H9 (cell line): ENCODE data around the gene ANGPTL7. TPM values are rescaled to one million over a fixed set of nuclear protein-coding genes. Genes with fewer than 3 reads are reported as not detected.

Source experiments
- DNase-seq: peaks from one replicate; pipeline ENCODE4 v3.0.0-alpha.2; 2017
- H2AFZ ChIP-seq: one replicate; pipeline ENCODE4 v1.6.1; 2013; ENCODE audit warnings: mild to moderate bottlenecking, low read length, control low read depth, moderate library complexity
- H2AK5ac ChIP-seq: 2 replicates; pipeline ENCODE4 v1.6.1; 2013; ENCODE audit warnings: low read length, control low read depth, mixed read lengths; ENCODE audit not compliant: insufficient read length
- H2BK120ac ChIP-seq: one replicate; pipeline ENCODE4 v1.6.1; 2013; ENCODE audit warnings: low read depth, mild to moderate bottlenecking, low read length, control low read depth, inconsistent platforms; ENCODE audit not compliant: poor library complexity, severe bottlenecking
- H2BK12ac ChIP-seq: 2 replicates; pipeline ENCODE4 v1.6.1; 2013; ENCODE audit warnings: low read length, control low read depth, mixed read lengths, low read depth; ENCODE audit not compliant: insufficient read length
- H2BK15ac ChIP-seq: 2 replicates; pipeline ENCODE4 v1.6.1; 2013; ENCODE audit warnings: low read depth, low read length, control low read depth
- H2BK20ac ChIP-seq: one replicate; pipeline ENCODE4 v1.6.1; 2013; ENCODE audit warnings: low read depth, mild to moderate bottlenecking, low read length, control low read depth, inconsistent platforms; ENCODE audit not compliant: poor library complexity, severe bottlenecking
- H2BK5ac ChIP-seq: 2 replicates; pipeline ENCODE4 v1.6.1; 2013; ENCODE audit warnings: low read length, control low read depth, mixed read lengths; ENCODE audit not compliant: insufficient read length
- H3K14ac ChIP-seq: 2 replicates; pipeline ENCODE4 v1.6.1; 2013; ENCODE audit warnings: low read length, control low read depth; ENCODE audit not compliant: insufficient read depth
- H3K18ac ChIP-seq: 2 replicates; pipeline ENCODE4 v1.6.1; 2013; ENCODE audit warnings: low read depth, mild to moderate bottlenecking, mixed read lengths, low read length, control low read depth; ENCODE audit not compliant: insufficient read length
- H3K23ac ChIP-seq: 2 replicates; pipeline ENCODE4 v1.6.1; 2013; ENCODE audit warnings: low read length, control low read depth, mixed read lengths, low read depth; ENCODE audit not compliant: insufficient read length
- H3K23me2 ChIP-seq: 2 replicates; pipeline ENCODE4 v1.6.1; 2013; ENCODE audit warnings: low read depth, mild to moderate bottlenecking, mixed read lengths, low read length, control low read depth; ENCODE audit not compliant: insufficient read length, poor library complexity, severe bottlenecking
- H3K27ac ChIP-seq: 2 replicates; pipeline ENCODE4 v1.5.1; 2013; ENCODE audit warnings: low read length, control low read depth, mixed read lengths, low read depth; ENCODE audit not compliant: insufficient read length
- H3K27me3 ChIP-seq: 2 replicates; pipeline ENCODE4 v1.6.1; 2013; ENCODE audit warnings: low read length, control low read depth, inconsistent platforms; ENCODE audit not compliant: insufficient read depth
- H3K4ac ChIP-seq: 2 replicates; pipeline ENCODE4 v1.6.1; 2013; ENCODE audit warnings: low read depth, mild to moderate bottlenecking, control low read depth, inconsistent platforms, low read length, moderate library complexity
- H3K4me1 ChIP-seq: 2 replicates; pipeline ENCODE4 v1.6.1; 2013; ENCODE audit warnings: low read length, control low read depth, inconsistent platforms; ENCODE audit not compliant: insufficient read depth
- H3K4me2 ChIP-seq: 2 replicates; pipeline ENCODE4 v1.6.1; 2013; ENCODE audit warnings: low read length, control low read depth, mixed read lengths; ENCODE audit not compliant: insufficient read length, insufficient read depth
- H3K56ac ChIP-seq: 2 replicates; pipeline ENCODE4 v1.6.1; 2013; ENCODE audit warnings: low read depth, mild to moderate bottlenecking, mixed read lengths, low read length, control low read depth; ENCODE audit not compliant: insufficient read length
- H3K79me1 ChIP-seq: 2 replicates; pipeline ENCODE4 v1.6.1; 2013; ENCODE audit warnings: low read depth, mild to moderate bottlenecking, moderate library complexity, low read length, control low read depth, inconsistent platforms; ENCODE audit not compliant: insufficient read depth, poor library complexity, severe bottlenecking
- H3K79me2 ChIP-seq: 2 replicates; pipeline ENCODE4 v1.6.1; 2013; ENCODE audit warnings: low read length, control low read depth, inconsistent platforms; ENCODE audit not compliant: insufficient read depth
- H3K9ac ChIP-seq: 2 replicates; pipeline ENCODE4 v1.6.1; 2013; ENCODE audit warnings: low read length, control low read depth, mixed read lengths; ENCODE audit not compliant: insufficient read length; ENCODE audit errors: extremely low read depth
- H3K9me3 ChIP-seq: one replicate; pipeline ENCODE4 v1.6.1; 2013; ENCODE audit warnings: low read depth, low read length, inconsistent platforms; ENCODE audit not compliant: control insufficient read depth
- H3T11ph ChIP-seq: one replicate; pipeline ENCODE4 v1.6.1; 2013; ENCODE audit warnings: mild to moderate bottlenecking, low read length, control low read depth, inconsistent platforms
- H4K20me1 ChIP-seq: one replicate; pipeline ENCODE4 v1.6.1; 2013; ENCODE audit not compliant: control insufficient read depth, insufficient read length, insufficient read depth
- H4K5ac ChIP-seq: 2 replicates; pipeline ENCODE4 v1.6.1; 2013; ENCODE audit warnings: low read depth, mild to moderate bottlenecking, mixed read lengths, low read length, control low read depth; ENCODE audit not compliant: insufficient read length
- H4K8ac ChIP-seq: replicated peaks from 2 replicates; pipeline ENCODE4 v1.6.1; 2013; ENCODE audit warnings: low read length, control low read depth, mixed read lengths, low read depth; ENCODE audit not compliant: insufficient read length
- H4K91ac ChIP-seq: 2 replicates; pipeline ENCODE4 v1.6.1; 2013; ENCODE audit warnings: low read depth, mild to moderate bottlenecking, moderate library complexity, mixed read lengths, low read length, control low read depth; ENCODE audit not compliant: insufficient read length
- H3K27ac Mint-ChIP-seq, 3 experiments: 2 replicates in 2 of 3; 3 replicates in 1 of 3; pipeline ENCODE4 v1.8.0; 2020 to 2021; ENCODE audit warnings: mixed read lengths in 3 of 3, mild to moderate bottlenecking in 1 of 3, moderate library complexity in 1 of 3
- H3K27me3 Mint-ChIP-seq: 2 replicates; pipeline ENCODE4 v1.8.0; 2021; ENCODE audit warnings: low read depth, mild to moderate bottlenecking, moderate library complexity, mixed read lengths
- H3K36me3 Mint-ChIP-seq, 3 experiments: 2 replicates in 2 of 3; 3 replicates in 1 of 3; pipeline ENCODE4 v1.8.0; 2020 to 2021; ENCODE audit warnings: low read depth in 3 of 3, mixed read lengths in 3 of 3; ENCODE audit not compliant: insufficient read depth in 1 of 3
- H3K4me1 Mint-ChIP-seq, 2 experiments: 2 replicates each; pipeline ENCODE4 v1.8.0; 2020; ENCODE audit warnings: mixed read lengths in 2 of 2
- H3K4me3 Mint-ChIP-seq, 2 experiments: 2 replicates in 1 of 2; 3 replicates in 1 of 2; pipeline ENCODE4 v1.8.0; 2020 to 2021; ENCODE audit warnings: mild to moderate bottlenecking in 2 of 2, mixed read lengths in 2 of 2, moderate library complexity in 1 of 2
- H3K9me3 Mint-ChIP-seq, 2 experiments: 2 replicates in 1 of 2; 3 replicates in 1 of 2; pipeline ENCODE4 v1.8.0; 2020; ENCODE audit warnings: mild to moderate bottlenecking in 2 of 2, mixed read lengths in 2 of 2, moderate library complexity in 1 of 2
- WGBS: extraction: QIAGEN DNeasy Blood & Tissue Kit; methylation state at CpG from one replicate; pipeline ENCODE4 v1.1.7; 2013; ENCODE audit warnings: missing lambda C conversion rate, low lambda C conversion rate, mixed read lengths; ENCODE audit not compliant: insufficient read length; ENCODE audit errors: extremely low coverage; 5-methylcytosine and 5-hydroxymethylcytosine counted together
- total RNA-seq: library from RNA; stranded (reverse); gene quantifications from 2 replicates; pipeline ENCODE4 v1.2.1, GENCODE V29; 2021
- TF ChIP-seq, protein P1 (sequence below): fragments of 200-600 bp; sonication (generic); conservative IDR thresholded peaks from 3 replicates; pipeline ENCODE4 v1.8.0; 2021; ENCODE audit warnings: antibody characterized with exemption, mild to moderate bottlenecking

Gene ANGPTL7
- total RNA-seq, 1 experiment from 2014 or later, result not detected

DNA sequence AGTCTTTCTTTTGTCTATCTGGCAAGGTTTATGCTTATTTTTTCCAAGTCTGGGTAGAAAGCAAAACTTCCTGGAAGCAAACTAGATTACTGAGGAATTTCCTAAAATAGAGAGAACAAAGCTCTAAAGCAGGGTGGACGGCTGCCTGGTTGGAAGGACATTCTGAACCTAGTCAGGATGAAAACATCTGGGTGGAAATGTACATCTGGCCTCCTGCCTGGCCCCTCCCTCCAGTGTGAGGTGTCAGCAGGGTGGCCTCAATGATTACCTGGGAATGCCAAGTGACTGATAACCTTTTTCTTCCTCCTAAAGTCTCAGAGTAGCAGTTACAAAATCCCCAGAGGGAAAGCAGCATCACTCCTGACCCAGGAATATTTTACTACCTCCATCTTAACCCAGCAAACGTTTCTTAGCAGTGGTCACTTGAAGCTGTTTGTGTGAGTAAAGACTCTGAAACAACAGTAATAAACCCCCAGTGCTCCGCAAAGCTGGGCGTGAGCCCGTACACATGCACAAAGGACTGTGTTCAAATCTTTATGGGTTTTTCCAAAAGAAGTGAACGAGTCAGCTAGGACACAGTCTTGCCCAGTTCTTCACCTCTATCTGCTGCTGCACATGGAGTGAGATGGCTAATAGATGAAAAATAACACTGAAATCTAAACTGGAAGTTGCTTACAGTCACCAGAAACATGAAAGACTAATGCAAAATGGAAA is 18.9 kb downstream of the ANGPTL7 start:
- Histone ChIP-seq H2AK5ac (no peak overlapping the region), H4K91ac (no peak overlapping the region), H3K79me1 (no peaks in the 10 kb centered on the region), H3K79me2 (no peaks in the 10 kb centered on the region), H3K27me3 (no peaks in the 10 kb centered on the region), H3K4me2 (no peak overlapping the region), H3K27ac (no peak overlapping the region), H3K4ac (no peak overlapping the region), H3K9ac (no peak overlapping the region), H3K4me1 (no peaks in the 10 kb centered on the region), H2BK12ac (no peak overlapping the region), H3K23me2 (no peaks in the 10 kb centered on the region), H2BK5ac (no peak overlapping the region), H3K14ac (no peak overlapping the region), H3T11ph (no peak overlapping the region), H2AFZ (no peak overlapping the region), H4K8ac (no peak overlapping the region), H2BK20ac (no peak overlapping the region), H3K18ac (no peak overlapping the region), H2BK15ac (no peak overlapping the region), H3K56ac (no peak overlapping the region), H4K20me1 (no peaks in the 10 kb centered on the region), H4K5ac (no peak overlapping the region), H2BK120ac (no peak overlapping the region), H3K9me3 (no peaks in the 10 kb centered on the region), H3K23ac (no peak overlapping the region)
- WGBS, result no CpG with 5 or more reads among the region's 6 CpGs
- peaks cover 21 to 88% (median 70%) of the 10 kb centered on the region in 3 experiments; a peak in 6 of 7 replicates for H3K36me3 Mint-ChIP-seq
- no peak for DNase-seq
- no peaks in the 10 kb centered on the region for H3K27me3 Mint-ChIP-seq
- TF ChIP-seq, protein P1, sequence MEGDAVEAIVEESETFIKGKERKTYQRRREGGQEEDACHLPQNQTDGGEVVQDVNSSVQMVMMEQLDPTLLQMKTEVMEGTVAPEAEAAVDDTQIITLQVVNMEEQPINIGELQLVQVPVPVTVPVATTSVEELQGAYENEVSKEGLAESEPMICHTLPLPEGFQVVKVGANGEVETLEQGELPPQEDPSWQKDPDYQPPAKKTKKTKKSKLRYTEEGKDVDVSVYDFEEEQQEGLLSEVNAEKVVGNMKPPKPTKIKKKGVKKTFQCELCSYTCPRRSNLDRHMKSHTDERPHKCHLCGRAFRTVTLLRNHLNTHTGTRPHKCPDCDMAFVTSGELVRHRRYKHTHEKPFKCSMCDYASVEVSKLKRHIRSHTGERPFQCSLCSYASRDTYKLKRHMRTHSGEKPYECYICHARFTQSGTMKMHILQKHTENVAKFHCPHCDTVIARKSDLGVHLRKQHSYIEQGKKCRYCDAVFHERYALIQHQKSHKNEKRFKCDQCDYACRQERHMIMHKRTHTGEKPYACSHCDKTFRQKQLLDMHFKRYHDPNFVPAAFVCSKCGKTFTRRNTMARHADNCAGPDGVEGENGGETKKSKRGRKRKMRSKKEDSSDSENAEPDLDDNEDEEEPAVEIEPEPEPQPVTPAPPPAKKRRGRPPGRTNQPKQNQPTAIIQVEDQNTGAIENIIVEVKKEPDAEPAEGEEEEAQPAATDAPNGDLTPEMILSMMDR, result no peak
- H3K4me1 Mint-ChIP-seq, result no peaks in the 10 kb centered on the region
- no peak overlapping the region for H3K4me3 Mint-ChIP-seq
- H3K27ac Mint-ChIP-seq, result no peak overlapping the region; a peak in 1 of 7 replicates
- no peaks in the 10 kb centered on the region for H3K9me3 Mint-ChIP-seq
